GM18861 (cell line): ENCODE measurements around the gene SLC25A27.

Source experiments
- ATAC-seq: cut with Tn5 transposase; IDR thresholded peaks from one replicate; pipeline ENCODE4 v1.9.1; 2021; ENCODE audit not compliant: unreplicated experiment

Gene SLC25A27

DNA sequence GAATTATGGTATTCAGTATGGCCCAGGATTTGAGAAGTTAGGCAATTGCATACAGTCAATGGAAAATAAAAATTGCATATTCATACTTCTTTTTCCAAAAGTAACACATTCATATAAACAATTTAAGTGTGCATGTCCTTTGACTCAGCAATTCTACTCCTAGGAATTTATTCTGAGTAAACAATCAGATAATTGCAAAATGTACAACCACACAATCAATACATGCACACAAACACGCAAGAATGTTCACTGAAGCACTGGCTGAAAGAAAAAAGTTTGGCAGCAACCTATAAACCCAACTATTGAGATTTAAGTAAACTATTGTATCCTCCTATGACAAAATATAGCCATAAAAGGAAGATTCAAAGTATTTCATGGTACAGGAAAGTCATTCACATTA lies 1.8 kb upstream of the SLC25A27 start:
- no peak for ATAC-seq

DNA sequence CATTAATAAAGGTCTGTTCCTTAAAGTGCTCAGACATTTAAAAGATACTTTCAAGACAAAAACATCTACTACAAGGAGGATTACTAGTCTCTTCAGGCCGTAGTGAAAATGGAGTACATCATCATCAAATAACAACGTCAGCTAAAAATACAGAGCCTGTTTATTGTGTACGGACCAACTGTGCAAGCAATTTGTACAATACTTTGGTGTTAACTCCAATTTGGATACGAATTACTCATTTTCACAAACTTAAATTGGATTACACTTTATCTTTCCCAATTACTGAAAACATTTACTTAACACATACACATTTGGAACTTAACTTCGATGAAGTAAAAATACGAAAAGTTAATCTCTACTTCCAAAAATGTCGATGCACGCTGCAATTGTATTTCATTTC lies 959 bp upstream of the SLC25A27 start:
- ATAC-seq, result no peak

DNA sequence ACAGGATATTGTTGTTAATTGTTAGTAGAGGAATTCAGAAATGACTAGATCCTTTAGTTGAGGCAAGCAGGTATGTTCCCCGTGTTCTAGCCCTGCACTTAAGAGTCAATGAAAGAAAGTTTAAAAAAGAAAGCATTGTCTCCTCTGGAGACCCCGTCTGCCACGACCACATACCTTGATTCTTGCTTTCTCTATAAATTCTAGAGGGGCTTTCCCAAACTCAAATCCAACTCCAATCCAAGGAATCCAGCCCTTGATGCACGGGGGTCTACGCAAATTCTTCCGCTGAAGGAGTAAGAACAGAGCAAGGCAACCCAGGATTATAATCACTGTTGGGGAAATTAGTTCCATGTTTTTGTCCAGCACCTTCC lies 558 bp upstream of the SLC25A27 start:
- ATAC-seq, result no peak

DNA sequence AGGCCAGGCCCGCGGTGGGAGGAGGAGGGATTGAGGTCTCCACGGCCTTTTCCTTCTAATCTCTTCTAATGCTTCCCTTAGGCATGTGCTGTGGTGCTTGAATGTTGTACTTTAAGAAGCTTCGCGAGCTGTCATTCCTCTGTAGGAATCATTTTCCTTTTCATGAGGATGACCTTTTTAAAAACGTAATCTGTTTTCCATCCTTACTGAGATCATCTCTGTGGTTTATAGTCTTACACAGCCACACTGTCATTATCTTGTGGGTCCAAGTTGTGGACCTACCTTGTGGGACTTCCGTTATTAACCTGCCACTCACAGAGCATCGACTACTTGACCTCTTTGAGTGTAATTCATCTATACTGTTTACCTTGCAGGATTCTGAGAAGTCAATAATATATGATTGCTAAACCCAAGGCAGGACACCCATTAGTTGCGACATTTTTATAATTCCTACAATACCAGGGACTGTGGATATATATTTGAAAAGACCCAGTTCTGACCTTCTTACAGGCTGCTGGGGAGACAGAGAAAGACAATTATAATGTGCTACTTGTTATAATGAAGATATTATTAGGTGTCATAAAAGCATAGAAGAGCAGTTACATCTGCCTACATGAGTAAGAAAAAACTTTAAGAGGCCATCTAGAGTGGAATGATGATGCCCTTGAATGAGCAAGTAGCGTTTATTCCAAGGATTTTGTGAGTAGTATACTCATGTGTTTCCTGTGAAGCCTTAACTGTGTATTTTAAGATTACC lies 842 bp downstream of the SLC25A27 start:
- ATAC-seq, result no peak

DNA sequence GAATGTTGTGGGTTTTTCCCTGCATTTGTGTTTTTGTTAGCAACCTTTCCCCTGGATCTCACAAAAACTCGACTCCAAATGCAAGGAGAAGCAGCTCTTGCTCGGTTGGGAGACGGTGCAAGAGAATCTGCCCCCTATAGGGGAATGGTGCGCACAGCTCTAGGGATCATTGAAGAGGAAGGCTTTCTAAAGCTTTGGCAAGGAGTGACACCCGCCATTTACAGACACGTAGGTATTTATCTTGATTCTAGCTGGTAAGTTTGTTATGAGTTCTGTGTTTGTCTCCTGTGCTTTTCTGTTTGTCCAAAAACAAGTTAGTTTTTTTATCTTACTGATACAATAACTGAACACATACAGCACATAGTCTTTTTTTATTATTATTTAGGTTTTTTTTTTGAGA lies 3.0 kb downstream of the SLC25A27 start:
- no peak for ATAC-seq

DNA sequence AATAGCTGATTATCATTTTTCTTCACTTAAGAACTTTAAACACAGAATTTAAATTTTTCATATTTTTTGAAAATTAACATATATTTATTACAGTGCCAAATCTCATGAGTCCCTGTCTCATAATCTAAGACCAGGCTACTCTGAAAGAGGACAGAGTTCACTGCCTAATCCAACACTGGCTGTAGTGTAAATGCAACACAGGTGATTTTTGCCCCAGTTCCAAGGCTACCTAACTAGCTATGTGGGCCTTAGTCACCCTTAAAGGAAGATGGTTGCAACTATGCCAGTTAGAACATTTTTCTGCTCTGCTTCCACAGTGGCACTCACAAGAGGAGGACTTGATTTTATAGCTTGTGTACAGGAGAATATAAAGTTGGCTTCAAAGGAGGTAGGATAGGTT lies 4.9 kb downstream of the SLC25A27 start:
- no peak for ATAC-seq

DNA sequence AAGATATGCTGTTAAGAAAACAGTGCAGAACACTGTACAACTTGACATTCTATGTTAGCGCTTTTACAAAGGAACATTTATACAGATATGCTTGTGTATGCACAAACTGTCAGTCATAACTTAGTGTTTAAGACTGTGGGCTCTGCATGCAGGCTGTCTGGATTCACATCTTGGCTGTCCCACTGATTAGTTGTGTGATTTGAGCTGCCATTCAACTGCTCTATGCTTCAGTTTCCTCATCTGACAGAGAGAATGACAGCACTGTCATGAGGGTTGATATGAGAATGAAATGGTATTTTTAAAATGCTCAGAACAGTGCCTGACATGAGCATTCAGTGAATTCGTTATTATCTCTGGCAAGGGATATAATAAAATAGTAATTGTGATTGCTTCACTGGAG lies 8.7 kb downstream of the SLC25A27 start:
- ATAC-seq, result no peak

DNA sequence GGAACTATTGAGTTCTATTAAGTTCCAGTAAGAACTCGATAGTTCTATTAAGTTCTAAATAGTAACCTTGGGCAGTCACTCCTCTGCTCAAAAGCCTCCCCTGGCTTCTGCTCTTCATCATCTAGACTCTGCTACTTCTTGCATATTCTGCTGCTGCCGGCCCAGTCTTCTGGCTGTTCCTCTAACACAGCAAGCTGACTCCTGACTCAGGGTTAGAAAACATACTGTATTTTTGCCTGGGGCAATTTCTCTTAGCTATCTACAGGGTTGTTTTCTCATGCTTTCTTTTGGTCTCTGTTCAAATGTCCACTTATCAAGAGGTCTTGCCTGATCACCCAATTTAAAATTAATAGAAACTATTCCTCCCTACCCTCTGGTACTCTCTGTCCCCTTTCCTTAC lies 14.6 kb downstream of the SLC25A27 start:
- ATAC-seq, result no peak

DNA sequence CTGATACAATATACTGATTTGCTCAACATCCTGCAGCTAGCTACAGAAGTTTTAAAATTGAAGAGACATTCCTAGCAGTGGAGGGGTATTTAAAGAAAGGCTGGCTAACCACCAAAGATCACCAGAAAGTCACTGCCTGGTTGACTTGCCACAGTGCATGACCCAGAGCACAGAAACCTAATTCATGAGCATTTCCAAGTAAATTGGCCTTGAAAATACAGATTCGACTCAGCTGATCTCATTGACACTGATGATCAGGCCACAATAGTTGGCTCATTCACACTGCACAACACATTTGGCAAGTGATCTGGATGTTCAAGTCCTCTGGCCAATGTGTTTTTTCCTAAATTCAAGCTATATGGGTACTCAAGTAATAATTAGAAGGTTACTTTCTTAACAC lies 21.6 kb downstream of the SLC25A27 start:
- no peak for ATAC-seq

DNA sequence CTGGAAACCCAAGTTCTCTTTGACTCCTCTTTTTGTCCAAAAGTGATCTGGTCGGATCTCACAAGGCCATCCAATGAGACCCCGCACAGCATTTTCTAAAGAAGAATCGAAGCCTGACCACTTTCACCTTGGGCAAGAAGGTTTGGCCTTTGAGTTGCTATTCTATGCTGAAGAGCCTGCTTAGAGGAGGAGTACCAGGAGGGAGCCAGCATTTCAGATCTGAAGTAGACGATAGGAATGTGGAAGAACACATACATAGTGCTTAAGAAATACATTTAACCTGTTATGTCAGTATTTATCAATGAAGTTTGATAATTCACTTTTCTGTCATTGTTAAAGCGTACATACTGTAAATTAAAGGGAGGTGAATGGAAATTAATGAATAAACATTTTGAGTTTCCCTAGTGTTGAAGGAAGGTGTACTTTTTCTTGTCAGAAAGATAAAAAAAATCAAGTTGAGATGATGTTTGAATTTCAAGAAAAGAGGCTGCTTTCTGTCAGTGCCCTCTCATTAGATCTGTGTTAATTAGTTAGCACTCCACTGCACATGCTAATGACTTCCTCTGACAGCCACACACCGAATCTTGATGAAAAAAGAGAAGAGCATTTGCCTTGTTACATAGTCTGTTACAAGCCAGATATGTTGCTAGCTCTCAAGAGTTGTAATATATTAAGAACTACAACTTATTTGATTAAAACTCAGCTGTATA lies 24.0 kb downstream of the SLC25A27 start:
- ATAC-seq, result no peak

DNA sequence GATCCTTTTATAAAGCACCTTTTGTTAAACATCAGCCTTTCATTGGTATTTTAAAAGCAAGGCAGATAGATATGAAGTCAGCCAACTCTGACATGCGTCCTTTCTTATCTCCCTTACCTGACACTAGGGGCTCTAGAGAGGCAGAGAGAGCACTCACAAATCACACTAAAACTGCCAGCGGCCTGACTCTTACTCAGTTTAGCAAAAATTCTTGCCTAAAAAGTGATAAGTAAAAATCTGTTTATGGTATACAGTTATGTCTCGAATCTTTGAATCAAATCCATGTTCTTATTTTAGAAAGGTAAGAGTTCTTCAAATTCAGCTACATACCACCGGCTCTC lies 24.5 kb downstream of the SLC25A27 start:
- ATAC-seq, result no peak

DNA sequence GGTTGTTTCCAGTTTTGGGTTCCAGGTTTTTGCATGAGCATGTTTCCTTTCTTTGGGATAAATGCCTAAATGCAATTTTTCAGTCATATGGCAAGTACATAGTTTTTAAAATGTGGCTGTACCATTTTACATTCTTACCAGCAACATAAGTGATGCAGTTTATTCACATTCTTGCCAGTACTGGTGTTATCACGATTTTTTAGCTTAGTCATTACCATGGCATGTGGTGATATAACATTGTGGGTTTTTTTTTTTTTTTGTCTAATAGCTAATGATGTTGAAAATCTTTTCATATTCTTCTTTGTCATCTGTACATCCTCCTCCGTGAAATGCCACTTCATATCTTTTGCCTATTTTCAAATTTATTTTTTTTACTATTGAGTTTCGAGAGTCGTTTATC lies 32.0 kb downstream of the SLC25A27 start:
- ATAC-seq, result no peak

DNA sequence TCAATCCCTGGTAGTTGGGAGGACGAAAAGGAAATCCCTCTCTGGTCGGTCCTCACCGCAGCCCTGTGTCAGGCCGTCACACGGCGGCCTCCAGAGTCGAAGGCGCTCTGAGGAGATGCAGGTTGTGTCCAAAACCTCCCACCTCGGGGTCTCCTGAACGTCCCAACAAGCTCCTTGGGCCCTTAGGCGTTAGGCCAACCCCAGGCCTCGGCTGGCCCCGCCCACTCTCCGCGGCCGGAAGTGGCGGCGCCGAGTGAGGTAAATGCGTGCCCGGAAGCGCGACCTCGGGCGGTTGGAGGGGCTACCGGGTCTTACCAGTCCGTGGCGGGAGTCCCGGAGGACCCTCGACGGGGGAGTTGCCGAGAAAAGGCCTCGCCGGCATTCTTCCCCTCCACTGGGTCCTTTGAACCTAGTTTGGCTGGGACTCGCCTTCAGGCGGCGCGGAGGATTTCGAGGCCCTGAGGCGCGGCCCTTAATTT lies 34.9 kb downstream of the SLC25A27 start, which contains the start of gene TDRD6:
Gene TDRD6, plus strand, starts transcription at position 267 of the 479 bp plus-strand sequence. CDS start 244 bp downstream, outside the sequence.
- ATAC-seq, result no peak

DNA sequence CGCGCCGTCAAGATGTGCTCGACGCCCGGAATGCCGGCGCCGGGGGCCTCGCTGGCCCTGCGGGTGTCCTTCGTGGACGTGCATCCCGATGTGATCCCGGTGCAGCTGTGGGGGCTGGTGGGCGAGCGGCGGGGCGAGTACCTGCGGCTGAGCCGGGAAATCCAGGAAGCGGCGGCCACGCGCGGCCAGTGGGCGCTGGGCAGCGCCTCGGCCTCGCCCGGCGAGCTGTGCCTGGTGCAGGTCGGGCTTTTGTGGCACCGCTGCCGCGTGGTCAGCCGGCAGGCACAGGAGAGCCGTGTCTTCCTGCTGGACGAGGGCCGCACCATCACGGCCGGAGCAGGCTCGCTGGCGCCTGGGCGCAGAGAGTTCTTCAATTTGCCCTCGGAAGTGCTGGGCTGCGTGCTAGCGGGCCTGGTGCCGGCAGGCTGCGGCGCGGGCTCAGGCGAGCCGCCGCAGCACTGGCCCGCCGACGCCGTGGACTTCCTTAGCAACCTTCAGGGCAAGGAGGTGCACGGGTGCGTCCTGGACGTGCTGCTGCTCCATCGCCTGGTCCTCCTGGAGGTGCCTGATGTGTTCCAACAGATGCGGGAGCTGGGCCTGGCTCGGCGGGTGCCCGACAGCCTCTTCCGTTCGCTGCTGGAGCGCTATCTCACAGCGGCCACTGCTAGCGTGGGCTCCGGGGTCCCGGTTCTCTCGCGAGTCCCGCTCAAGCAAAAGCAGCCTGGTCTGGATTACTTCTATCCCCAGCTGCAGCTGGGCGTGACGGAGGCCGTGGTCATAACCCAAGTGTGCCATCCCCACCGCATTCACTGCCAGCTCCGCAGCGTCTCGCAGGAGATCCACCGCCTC lies 35.6 kb downstream of the SLC25A27 start:
- ATAC-seq, result no peak

DNA sequence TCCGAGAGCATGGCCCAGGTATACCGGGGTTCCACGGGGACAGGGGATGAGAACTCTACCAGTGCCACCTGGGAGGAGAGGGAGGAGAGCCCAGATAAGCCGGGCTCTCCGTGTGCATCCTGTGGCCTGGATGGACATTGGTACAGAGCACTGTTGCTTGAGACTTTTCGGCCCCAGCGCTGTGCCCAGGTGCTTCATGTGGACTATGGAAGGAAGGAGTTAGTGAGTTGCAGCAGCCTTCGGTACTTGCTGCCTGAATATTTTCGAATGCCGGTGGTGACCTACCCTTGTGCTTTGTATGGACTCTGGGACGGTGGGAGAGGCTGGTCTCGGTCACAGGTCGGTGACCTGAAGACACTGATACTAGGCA lies 36.2 kb downstream of the SLC25A27 start:
- no peak for ATAC-seq

DNA sequence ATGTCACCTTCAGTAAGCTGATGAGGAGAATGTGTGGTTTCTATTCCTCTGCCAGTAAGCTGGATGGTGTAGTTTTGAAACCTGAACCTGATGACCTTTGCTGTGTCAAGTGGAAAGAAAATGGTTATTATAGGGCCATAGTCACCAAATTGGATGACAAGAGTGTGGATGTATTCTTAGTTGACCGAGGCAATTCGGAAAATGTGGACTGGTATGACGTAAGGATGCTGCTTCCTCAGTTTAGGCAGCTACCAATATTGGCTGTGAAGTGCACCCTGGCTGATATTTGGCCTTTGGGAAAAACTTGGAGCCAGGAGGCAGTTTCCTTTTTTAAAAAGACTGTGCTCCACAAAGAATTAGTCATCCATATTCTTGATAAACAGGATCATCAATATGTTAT lies 36.9 kb downstream of the SLC25A27 start:
- ATAC-seq, result no peak

DNA sequence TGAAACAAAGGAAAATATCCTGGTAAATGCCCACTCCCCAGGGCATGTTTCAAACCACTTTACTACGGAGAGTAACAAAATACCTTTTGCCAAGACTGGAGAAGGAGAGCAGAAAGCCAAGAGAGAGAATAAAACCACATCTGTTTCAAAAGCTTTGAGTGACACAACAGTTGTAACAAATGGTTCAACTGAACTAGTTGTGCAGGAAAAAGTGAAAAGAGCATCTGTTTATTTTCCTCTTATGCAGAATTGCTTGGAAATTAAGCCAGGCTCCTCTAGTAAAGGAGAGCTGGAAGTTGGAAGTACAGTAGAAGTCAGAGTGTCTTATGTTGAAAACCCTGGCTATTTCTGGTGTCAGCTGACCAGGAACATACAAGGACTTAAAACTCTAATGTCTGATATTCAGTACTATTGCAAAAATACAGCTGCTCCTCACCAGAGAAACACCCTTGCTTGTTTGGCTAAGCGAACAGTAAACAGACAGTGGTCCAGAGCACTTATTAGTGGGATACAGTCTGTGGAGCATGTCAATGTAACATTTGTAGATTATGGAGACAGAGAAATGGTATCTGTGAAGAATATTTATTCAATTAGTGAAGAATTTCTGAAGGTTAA lies 37.5 kb downstream of the SLC25A27 start:
- ATAC-seq, result no peak

DNA sequence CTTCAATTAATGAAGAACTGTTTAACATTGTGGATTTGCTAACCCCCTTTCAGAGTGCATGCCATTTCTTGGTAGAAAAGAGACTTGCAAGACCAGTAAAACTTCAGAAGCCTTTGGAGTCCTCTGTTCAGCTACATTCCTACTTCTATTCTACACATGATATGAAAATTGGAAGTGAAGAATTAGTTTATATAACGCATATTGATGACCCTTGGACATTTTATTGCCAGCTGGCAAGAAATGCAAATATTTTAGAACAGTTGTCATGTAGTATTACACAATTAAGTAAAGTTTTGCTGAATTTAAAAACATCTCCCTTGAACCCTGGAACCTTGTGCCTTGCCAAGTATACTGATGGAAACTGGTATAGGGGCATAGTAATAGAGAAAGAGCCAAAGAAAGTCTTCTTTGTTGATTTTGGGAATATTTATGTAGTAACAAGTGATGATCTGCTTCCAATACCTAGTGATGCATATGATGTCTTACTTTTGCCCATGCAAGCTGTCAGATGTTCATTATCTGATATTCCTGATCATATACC lies 38.2 kb downstream of the SLC25A27 start:
- no peak for ATAC-seq

DNA sequence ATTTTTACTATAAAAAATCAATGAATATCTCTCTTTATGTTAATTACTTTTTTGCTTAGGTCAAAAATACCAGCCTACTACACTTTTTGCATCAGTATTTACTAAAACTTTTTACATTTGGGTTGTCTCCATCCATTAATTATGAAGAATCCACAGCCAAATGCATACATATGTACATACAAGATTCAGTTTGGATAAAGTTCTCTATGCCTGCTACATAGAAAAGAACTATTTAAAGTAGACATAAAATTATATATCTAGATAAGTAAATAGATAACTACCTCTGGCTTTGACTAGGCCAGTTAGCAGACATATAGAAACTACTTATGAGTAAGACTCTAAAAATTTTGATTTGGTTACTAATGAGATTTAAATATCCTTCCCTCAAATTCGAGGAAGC lies 47.2 kb downstream of the SLC25A27 start:
- no peak for ATAC-seq

DNA sequence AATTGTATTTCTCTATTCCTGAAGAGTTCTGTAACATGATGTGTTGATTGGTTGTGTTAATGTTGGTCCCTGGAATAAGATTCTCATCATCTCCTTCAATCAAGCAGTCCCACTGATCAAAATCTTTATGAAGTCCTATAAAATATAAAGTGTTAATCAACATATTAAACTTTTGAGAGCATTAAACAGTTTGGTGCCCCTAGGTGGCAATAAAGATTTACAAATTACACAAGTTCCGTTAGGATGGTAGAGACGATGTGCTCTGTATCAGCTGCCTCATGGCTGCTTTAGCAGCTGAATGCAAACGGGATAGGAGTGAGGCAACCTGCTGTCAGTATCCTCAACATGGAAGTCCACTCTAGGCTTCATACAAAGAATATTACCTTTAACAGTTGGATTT lies 51.8 kb downstream of the SLC25A27 start:
- no peak for ATAC-seq

DNA sequence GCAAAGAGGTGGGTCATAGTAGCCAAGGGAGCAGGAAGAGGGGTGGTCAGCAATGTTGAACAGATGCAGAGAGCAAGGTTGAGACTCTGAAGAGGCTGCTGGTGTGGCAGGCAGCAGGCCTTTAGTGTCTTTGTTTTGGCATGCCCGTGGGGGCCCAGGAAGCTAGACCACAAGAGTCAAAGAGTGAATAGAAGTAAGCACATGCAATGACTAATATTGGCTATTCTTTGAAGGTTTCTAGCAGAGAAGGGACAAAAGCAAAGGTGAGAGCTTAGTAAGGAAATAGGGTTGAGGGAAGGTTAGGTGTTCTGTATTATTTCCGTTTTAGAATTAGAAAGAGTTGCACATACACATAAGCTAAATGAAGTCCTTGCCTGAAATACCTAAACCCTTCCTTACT lies 53.7 kb downstream of the SLC25A27 start:
- no peak for ATAC-seq
